Measurements from ENCODE around the gene TP73.

The TP73 gene

GRCh38 chr1:3768811-3769390 is 116.6 kb downstream of the TP73 start:
- no peak for DNase-seq (ENCODE audit: low read depth)

- no peak for DNase-seq (ENCODE audit: low read depth)
Observed at GRCh38 chr1:3770047-3770765, 117.9 kb downstream of the TP73 start.

- no peak for DNase-seq (ENCODE audit: low read depth)
Observed at GRCh38 chr1:3771108-3772026, 119.1 kb downstream of the TP73 start.

- no peak for DNase-seq (ENCODE audit: low read depth)
Observed at GRCh38 chr1:3772027-3772714, 119.9 kb downstream of the TP73 start.

GRCh38 chr1:3772715-3773571 is 120.6 kb downstream of the TP73 start, which contains the start of gene SMIM1:
Gene SMIM1 (plus strand): TSS chr1:3772749. CDS start chr1:3775374, 2,625 bp downstream.
- DNase-seq (ENCODE audit: low read depth): no peak

- no peak for DNase-seq (ENCODE audit: low read depth)
Observed at GRCh38 chr1:3773572-3774275, 121.4 kb downstream of the TP73 start.

GRCh38 chr1:3774276-3774945 is 122.1 kb downstream of the TP73 start:
- DNase-seq (ENCODE audit: low read depth): no peak

- no peak for DNase-seq (ENCODE audit: low read depth)
Observed at GRCh38 chr1:3774946-3775489, 122.7 kb downstream of the TP73 start.

GRCh38 chr1:3775490-3776230 is 123.3 kb downstream of the TP73 start:
- no peak for DNase-seq (ENCODE audit: low read depth)

- no peak for DNase-seq (ENCODE audit: low read depth)
Observed at GRCh38 chr1:3776231-3776961, 124.1 kb downstream of the TP73 start.

GRCh38 chr1:3777078-3777547 is 124.8 kb downstream of the TP73 start:
- no peak for DNase-seq (ENCODE audit: low read depth)

- DNase-seq (ENCODE audit: low read depth): no peak
Observed at GRCh38 chr1:3777647-3778589, 125.6 kb downstream of the TP73 start.

GRCh38 chr1:3778590-3779264 is 126.4 kb downstream of the TP73 start:
- DNase-seq (ENCODE audit: low read depth): no peak

- DNase-seq (ENCODE audit: low read depth): no peak
Observed at GRCh38 chr1:3779265-3779911, 127.1 kb downstream of the TP73 start.

- DNase-seq (ENCODE audit: low read depth): no peak
Observed at GRCh38 chr1:3779912-3780416, 127.6 kb downstream of the TP73 start.

- DNase-seq (ENCODE audit: low read depth): no peak
Observed at GRCh38 chr1:3780901-3781300, 128.6 kb downstream of the TP73 start.
